RWPE2 (cell line): ENCODE data around the gene EPG5.

Experiments
- ATAC-seq: fragments of 200-7000 bp; cut with Tn5 transposase; 3 replicates; pipeline ENCODE4 v1.9.1; 2021; ENCODE audit warnings: low read depth
- DNase-seq: peaks from one replicate; pipeline ENCODE4 v3.0.0-alpha.2; 2020; ENCODE audit warnings: low spot score
- H3K27ac ChIP-seq: fragments of 450-650 bp; 2 replicates; pipeline ENCODE4 v1.5.1; 2017; ENCODE audit warnings: mild to moderate bottlenecking; ENCODE audit not compliant: poor library complexity, severe bottlenecking
- H3K27me3 ChIP-seq: fragments of 250-450 bp; sonication (Bioruptor Pico); 2 replicates; pipeline ENCODE4 v1.5.1; 2021; ENCODE audit warnings: mild to moderate bottlenecking, moderate library complexity; ENCODE audit not compliant: insufficient read depth, poor library complexity, severe bottlenecking
- H3K36me3 ChIP-seq: fragments of 250-450 bp; sonication (Bioruptor Pico); 2 replicates; pipeline ENCODE4 v1.5.1; 2020; ENCODE audit warnings: low read depth, mild to moderate bottlenecking, moderate library complexity
- H3K4me1 ChIP-seq: fragments of 250-450 bp; sonication (Bioruptor Pico); 2 replicates; pipeline ENCODE4 v1.5.1; 2021; ENCODE audit warnings: mild to moderate bottlenecking, moderate library complexity; ENCODE audit not compliant: insufficient read depth, poor library complexity, severe bottlenecking
- H3K4me3 ChIP-seq: fragments of 250-450 bp; sonication (Bioruptor Pico); 2 replicates; pipeline ENCODE4 v1.5.1; 2021; ENCODE audit warnings: mild to moderate bottlenecking, moderate library complexity; ENCODE audit not compliant: severe bottlenecking
- H3K9me3 ChIP-seq: fragments of 250-450 bp; sonication (Bioruptor Pico); 2 replicates; pipeline ENCODE4 v1.5.1; 2021; ENCODE audit warnings: mild to moderate bottlenecking, moderate library complexity; ENCODE audit not compliant: severe bottlenecking
- TF ChIP-seq, protein P1 (sequence below): fragments of 450-650 bp; IDR thresholded peaks from one replicate; pipeline ENCODE4 v1.5.1; 2017; ENCODE audit warnings: mild to moderate bottlenecking, moderate library complexity; ENCODE audit not compliant: poor library complexity, severe bottlenecking

Gene EPG5

DNA sequence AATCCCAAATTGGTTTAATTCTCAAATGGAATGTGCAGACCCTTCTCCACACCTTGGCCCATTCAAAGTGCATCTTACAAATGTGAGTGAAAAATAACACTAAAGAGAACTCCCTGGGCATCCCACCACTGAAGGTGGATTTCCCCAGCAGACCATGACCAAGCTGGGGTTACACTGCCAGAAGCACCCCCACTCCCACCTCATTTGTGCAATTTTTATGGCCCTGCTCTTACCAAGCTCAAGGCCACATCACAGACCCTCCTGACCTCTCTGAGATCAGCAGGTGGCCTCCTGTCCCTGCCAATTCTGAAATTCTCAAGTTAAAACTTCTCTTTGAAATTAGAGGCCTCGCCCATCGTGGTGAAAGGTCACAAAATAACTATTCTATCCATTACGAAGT is 120.0 kb downstream of the EPG5 start:
- H3K9me3 ChIP-seq = no peaks in the 10 kb centered on the region

GRCh38 chr18:45845410-45845809 is 121.7 kb downstream of the EPG5 start:
- TF ChIP-seq, protein P1, sequence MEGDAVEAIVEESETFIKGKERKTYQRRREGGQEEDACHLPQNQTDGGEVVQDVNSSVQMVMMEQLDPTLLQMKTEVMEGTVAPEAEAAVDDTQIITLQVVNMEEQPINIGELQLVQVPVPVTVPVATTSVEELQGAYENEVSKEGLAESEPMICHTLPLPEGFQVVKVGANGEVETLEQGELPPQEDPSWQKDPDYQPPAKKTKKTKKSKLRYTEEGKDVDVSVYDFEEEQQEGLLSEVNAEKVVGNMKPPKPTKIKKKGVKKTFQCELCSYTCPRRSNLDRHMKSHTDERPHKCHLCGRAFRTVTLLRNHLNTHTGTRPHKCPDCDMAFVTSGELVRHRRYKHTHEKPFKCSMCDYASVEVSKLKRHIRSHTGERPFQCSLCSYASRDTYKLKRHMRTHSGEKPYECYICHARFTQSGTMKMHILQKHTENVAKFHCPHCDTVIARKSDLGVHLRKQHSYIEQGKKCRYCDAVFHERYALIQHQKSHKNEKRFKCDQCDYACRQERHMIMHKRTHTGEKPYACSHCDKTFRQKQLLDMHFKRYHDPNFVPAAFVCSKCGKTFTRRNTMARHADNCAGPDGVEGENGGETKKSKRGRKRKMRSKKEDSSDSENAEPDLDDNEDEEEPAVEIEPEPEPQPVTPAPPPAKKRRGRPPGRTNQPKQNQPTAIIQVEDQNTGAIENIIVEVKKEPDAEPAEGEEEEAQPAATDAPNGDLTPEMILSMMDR = no peak
- Histone ChIP-seq H3K4me1 (peaks cover under 1% of the 10 kb centered on the region), H3K4me3 (no peak overlapping the region), H3K27ac (no peak overlapping the region), H3K27me3 (no peaks in the 10 kb centered on the region), H3K9me3 (no peaks in the 10 kb centered on the region), H3K36me3 (peaks cover 4% of the 10 kb centered on the region)
- ATAC-seq (no peak), DNase-seq (no peak)

More for the DNA sequence above, 120.0 kb downstream of the EPG5 start:
- no peaks in the 10 kb centered on the region for H3K4me1 ChIP-seq
- ATAC-seq (no peak), DNase-seq (no peak)
- H3K27ac ChIP-seq = no peak overlapping the region
- no peak overlapping the region for H3K4me3 ChIP-seq
- TF ChIP-seq, protein P1 = no peak
- H3K27me3 ChIP-seq = no peaks in the 10 kb centered on the region
- peaks cover 12% of the 10 kb centered on the region for H3K36me3 ChIP-seq

DNA sequence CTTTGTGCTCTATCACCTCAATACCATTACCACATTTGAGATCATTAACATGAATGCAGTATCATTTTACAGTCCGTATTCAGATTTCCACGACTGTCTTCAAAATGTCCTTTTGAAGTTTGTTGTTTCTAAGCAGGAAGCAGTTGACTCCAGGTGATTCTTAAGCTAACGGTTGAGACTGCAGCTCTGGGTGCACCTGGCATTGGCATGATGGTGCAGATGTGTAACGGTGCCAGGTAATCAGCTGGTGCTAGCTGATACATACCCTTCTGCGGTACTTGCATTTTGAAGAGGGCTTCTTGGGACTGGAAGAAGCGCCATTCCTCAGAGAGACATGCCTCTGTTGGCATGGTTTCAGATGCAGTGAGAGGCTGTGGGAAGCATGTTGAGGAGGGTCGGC is 122.2 kb downstream of the EPG5 start:
- TF ChIP-seq, protein P1 = no peak
- no peaks in the 10 kb centered on the region for H3K9me3 ChIP-seq
- no peak for DNase-seq
- H3K27ac ChIP-seq = no peak overlapping the region
- H3K27me3 ChIP-seq = no peaks in the 10 kb centered on the region
- H3K36me3 ChIP-seq = no peaks in the 10 kb centered on the region; the same call in 1 of the 2 replicates
- no peak overlapping the region for H3K4me3 ChIP-seq
- no peak for ATAC-seq
- peaks cover 3% of the 10 kb centered on the region for H3K4me1 ChIP-seq

DNA sequence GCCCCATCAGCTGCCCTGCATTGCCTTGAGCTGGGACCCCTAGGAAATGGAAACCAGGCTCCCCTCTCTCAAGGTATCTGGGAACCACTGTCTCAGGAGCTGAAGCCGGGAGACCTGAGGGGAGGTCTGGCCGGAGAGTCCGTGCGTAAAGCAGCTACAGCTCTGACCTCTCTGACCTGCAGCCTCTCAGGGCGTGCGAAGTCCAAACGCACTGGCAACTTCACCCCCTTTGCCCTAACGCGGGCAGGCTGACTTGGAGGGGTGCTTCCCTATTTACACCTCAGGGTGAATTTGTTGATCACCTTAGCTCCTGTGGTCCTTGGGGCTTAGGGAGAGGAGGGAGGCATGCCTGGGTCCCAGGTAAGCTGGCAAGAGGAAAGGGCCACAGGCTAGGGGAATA is 124.1 kb downstream of the EPG5 start:
- TF ChIP-seq, protein P1 = no peak
- no peaks in the 10 kb centered on the region for H3K36me3 ChIP-seq
- DNase-seq (no peak), ATAC-seq (no peak)
- H3K27me3 ChIP-seq = no peaks in the 10 kb centered on the region
- peaks cover 3% of the 10 kb centered on the region for H3K4me1 ChIP-seq
- no peaks in the 10 kb centered on the region for H3K9me3 ChIP-seq
- H3K4me3 ChIP-seq = no peak overlapping the region
- H3K27ac ChIP-seq = no peak overlapping the region

DNA sequence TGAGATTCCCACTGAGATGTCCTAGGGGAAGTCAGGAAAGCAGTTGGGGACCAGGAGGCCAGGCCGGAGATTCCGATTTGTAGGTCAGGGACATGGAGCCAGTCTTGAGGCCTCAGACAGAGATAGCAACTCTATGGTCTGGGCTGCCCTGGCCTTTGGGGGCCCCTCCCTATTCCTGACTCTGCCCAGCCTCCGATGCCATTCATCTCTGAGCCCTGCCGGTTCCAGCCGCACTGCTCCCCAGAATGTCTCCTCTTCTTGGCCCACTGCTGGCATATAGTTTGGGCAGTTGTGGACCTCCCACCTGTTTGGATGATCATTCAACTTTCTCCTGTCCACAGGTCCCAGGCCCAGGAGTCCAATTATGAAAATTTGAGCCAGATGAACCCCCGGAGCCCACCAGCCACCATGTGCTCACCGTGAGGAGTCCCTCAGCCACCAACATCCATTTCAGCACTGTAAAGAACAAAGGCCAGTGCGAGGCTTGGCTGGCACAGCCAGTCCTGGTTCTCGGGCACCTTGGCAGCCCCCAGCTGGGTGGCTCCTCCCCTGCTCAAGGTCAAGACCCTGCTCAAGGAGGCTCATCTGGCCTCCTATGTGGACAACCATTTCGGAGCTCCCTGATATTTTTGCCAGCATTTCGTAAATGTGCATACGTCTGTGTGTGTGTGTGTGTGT is 125.2 kb downstream of the EPG5 start:
- peaks cover 3% of the 10 kb centered on the region for H3K4me1 ChIP-seq
- TF ChIP-seq, protein P1 = no peak
- no peak overlapping the region for H3K4me3 ChIP-seq
- no peak for DNase-seq
- H3K9me3 ChIP-seq = no peaks in the 10 kb centered on the region
- no peak overlapping the region for H3K27ac ChIP-seq
- H3K36me3 ChIP-seq = no peaks in the 10 kb centered on the region
- ATAC-seq = no peak
- H3K27me3 ChIP-seq = no peaks in the 10 kb centered on the region
